HCT116 (cell line): ENCODE data around the gene CACNA2D3.

Experiments used
- CTCF ChIP-seq, 3 experiments: fragments of 200-600 bp in 1 of 3; sonication (generic) in 1 of 3; IDR thresholded peaks in 2 of 3; conservative IDR thresholded peaks in 1 of 3; 2 replicates each; pipeline ENCODE4 v1.5.1; 2012 to 2017; ENCODE audit warnings: low read depth in 2 of 3, low read length in 2 of 3, antibody characterized with exemption in 1 of 3, borderline replicate concordance in 1 of 3, control low read depth in 1 of 3, mild to moderate bottlenecking in 1 of 3, mixed read lengths in 1 of 3, mixed run types in 1 of 3, moderate library complexity in 1 of 3; ENCODE audit not compliant: insufficient read depth in 1 of 3
- EZH2 ChIP-seq: fragments of 200-600 bp; sonication (generic); IDR thresholded peaks from 2 replicates; pipeline ENCODE4 v1.6.1; 2017; ENCODE audit warnings: antibody characterized with exemption, mixed run types
- EZH2phosphoT487 ChIP-seq: fragments of 200-600 bp; IDR thresholded peaks from 2 replicates; pipeline ENCODE4 v1.6.1; 2018; ENCODE audit warnings: antibody characterized with exemption, borderline replicate concordance
- FOSL1 ChIP-seq: IDR thresholded peaks from 2 replicates; pipeline ENCODE4 v1.6.1; 2012; ENCODE audit warnings: low read depth
- MAX ChIP-seq: IDR thresholded peaks from 2 replicates; pipeline ENCODE4 v1.6.1; 2012
- POLR2A ChIP-seq: IDR thresholded peaks from 2 replicates; pipeline ENCODE4 v1.7.0; 2011; ENCODE audit warnings: borderline replicate concordance; ENCODE audit not compliant: insufficient read depth, insufficient read length; ENCODE audit errors: extremely low read depth
- RAD21 ChIP-seq: IDR thresholded peaks from 2 replicates; pipeline ENCODE4 v1.6.1; 2012; ENCODE audit warnings: low read depth, mild to moderate bottlenecking
- SP1 ChIP-seq: IDR thresholded peaks from 2 replicates; pipeline ENCODE4 v1.6.1; 2012; ENCODE audit warnings: low read depth
- TCF7L2 ChIP-seq: IDR thresholded peaks from 2 replicates; pipeline ENCODE4 v1.7.0; 2011; ENCODE audit warnings: borderline replicate concordance, inconsistent platforms; ENCODE audit not compliant: insufficient read depth, insufficient read length; ENCODE audit errors: extremely low read depth
- YY1 ChIP-seq: IDR thresholded peaks from 2 replicates; pipeline ENCODE4 v1.6.1; 2011; ENCODE audit warnings: low read length, low read depth, moderate library complexity, mild to moderate bottlenecking; ENCODE audit not compliant: insufficient replicate concordance; ENCODE audit errors: extremely low read depth
- ZBTB33 ChIP-seq: IDR thresholded peaks from 2 replicates; pipeline ENCODE4 v1.6.1; 2011; ENCODE audit warnings: mild to moderate bottlenecking, low read length, moderate library complexity; ENCODE audit not compliant: insufficient replicate concordance; ENCODE audit errors: extremely low read depth
- ZFX ChIP-seq: fragments of 450-650 bp; IDR thresholded peaks from 2 replicates; pipeline ENCODE4 v1.6.1; 2017

DNA sequence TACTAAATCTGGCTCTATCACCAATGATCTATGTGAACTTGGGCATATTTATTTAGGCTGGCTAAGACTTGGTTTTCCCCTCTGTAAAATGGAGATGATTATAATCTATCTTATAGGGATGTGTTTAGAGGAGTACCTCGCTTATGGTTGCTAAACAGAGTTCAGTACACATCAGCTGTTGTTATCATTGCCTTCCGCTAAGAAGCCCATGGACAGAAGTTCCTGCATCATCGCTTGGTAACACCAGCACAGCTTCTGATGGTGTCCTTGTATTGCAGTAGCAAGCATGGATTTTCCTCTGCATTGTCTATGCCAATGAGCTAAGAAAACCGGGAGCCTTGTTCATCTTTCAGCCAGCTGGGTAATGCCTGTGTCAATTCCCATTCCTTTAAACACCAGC, 878.6 kb downstream of the CACNA2D3 start:
- TF ChIP-seq EZH2 (no peak), RAD21 (no peak), CTCF (IDR thresholded peaks at IDR 0.05 in 2 of 3, conservative IDR thresholded peaks at IDR 0.05 in 1 of 3; ENCODE audit: borderline replicate concordance in 1 of 3, insufficient read depth in 1 of 3, low read depth in 2 of 3, low read length in 2 of 3) (no peak), ZBTB33 (no peak), POLR2A (no peak), SP1 (no peak), MAX (no peak), ZFX (no peak), YY1 (no peak), EZH2phosphoT487 (no peak), TCF7L2 (no peak), FOSL1 (no peak)
